Nephron progenitor cell (in vitro differentiated cells): Measurements from ENCODE around the gene TTC34.

ENCODE experiments used
- DNase-seq: peaks from one replicate; pipeline ENCODE4 v3.0.0; 2021
- H3K27ac Mint-ChIP-seq: 2 replicates; pipeline ENCODE4 v1.8.0; 2021; ENCODE audit warnings: mild to moderate bottlenecking, moderate library complexity, mixed read lengths
- H3K27me3 Mint-ChIP-seq: 2 replicates; pipeline ENCODE4 v1.8.0; 2021; ENCODE audit warnings: mild to moderate bottlenecking, low read depth, mixed read lengths; ENCODE audit not compliant: poor library complexity
- H3K36me3 Mint-ChIP-seq: 2 replicates; pipeline ENCODE4 v1.8.0; 2021; ENCODE audit warnings: low read depth, mixed read lengths
- H3K4me1 Mint-ChIP-seq: 2 replicates; pipeline ENCODE4 v1.8.0; 2021; ENCODE audit warnings: mixed read lengths
- H3K4me3 Mint-ChIP-seq: 2 replicates; pipeline ENCODE4 v1.8.0; 2021; ENCODE audit warnings: mild to moderate bottlenecking, moderate library complexity, mixed read lengths
- H3K9me3 Mint-ChIP-seq: 2 replicates; pipeline ENCODE4 v1.8.0; 2021; ENCODE audit warnings: mild to moderate bottlenecking, moderate library complexity, mixed read lengths
- TF ChIP-seq, protein P1 (sequence below): fragments of 200-600 bp; sonication (generic); IDR thresholded peaks from 2 replicates; pipeline ENCODE4 v1.5.0; 2021; ENCODE audit warnings: antibody characterized with exemption

TTC34 gene

DNA sequence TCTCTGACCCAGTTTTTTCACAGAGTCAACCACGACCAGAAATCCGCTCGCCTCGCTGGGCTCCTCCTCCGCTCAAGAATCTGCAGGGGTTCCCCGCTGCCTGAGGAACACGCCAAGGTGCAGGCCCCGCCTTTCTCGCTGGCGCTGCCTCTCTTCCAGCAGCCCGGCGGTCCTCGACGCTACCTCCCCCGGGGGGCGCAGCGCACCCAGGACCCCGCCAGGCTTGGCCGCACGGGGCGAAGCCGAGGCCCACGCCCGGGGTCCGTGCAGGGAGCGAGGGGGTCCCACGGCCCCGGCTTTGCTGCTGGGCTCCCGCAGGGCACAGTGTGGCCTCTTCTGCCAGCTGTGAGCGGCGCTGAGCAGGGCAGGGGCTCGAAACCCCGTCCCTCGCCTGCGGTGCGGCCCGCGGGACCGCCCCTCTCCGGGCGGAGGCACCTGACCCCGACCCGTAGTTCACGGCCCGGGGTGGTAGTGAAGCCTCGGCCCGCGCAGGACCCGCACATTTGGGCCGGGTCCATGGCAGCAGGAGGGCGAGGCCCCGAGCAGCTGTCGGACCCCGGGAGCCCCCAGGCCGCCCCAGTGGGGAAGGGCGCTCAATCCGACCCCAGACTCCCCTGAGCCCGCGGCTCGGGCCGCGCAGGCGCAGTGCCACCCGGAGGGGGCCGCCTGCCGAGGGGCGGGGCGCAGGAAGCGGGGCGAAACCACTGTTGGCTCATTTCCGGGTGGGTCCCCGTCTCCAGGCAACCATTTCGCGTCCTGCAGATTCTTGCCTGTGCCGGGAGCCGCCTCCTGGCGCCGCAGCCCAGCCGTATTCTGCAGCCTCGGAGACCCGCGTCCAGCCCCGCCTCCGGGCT lies 158.7 kb downstream of the TTC34 start:
- Mint-ChIP-seq H3K27ac (no peak overlapping the region), H3K27me3 (peaks cover 16% of the 10 kb centered on the region)

DNA sequence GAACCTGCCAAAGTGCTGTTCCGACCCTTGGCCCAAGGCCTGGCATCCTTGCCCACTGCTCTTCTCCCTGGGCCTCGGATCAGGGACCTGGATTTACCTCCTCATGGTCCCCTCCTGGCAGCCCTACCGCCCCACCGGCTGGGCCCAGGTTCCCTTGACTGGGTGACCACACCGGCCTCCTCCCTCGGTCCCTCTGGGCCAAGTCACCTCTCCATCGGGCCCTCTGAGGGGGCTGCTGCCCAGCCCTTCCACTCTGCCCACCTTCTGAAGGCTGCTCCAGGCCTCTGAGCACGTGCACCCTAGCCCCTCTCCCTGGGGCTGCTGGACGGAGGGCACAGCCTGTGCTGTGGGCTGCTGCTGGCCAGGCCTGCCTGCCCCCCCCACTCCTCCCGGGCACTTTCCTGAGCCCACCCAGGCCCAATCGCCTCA lies 159.3 kb downstream of the TTC34 start:
- no peak for DNase-seq
- H3K4me1 Mint-ChIP-seq, result peaks cover 5% of the 10 kb centered on the region
- peak overlapping the region; percentile 89 for H3K4me3 Mint-ChIP-seq
- TF ChIP-seq, protein P1, sequence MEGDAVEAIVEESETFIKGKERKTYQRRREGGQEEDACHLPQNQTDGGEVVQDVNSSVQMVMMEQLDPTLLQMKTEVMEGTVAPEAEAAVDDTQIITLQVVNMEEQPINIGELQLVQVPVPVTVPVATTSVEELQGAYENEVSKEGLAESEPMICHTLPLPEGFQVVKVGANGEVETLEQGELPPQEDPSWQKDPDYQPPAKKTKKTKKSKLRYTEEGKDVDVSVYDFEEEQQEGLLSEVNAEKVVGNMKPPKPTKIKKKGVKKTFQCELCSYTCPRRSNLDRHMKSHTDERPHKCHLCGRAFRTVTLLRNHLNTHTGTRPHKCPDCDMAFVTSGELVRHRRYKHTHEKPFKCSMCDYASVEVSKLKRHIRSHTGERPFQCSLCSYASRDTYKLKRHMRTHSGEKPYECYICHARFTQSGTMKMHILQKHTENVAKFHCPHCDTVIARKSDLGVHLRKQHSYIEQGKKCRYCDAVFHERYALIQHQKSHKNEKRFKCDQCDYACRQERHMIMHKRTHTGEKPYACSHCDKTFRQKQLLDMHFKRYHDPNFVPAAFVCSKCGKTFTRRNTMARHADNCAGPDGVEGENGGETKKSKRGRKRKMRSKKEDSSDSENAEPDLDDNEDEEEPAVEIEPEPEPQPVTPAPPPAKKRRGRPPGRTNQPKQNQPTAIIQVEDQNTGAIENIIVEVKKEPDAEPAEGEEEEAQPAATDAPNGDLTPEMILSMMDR, result no peak
- H3K27me3 Mint-ChIP-seq, result peaks cover 17% of the 10 kb centered on the region
- H3K9me3 Mint-ChIP-seq, result peaks cover 17% of the 10 kb centered on the region
- H3K36me3 Mint-ChIP-seq, result no peaks in the 10 kb centered on the region
- no peak overlapping the region for H3K27ac Mint-ChIP-seq

More for the DNA sequence above, 158.7 kb downstream of the TTC34 start:
- H3K4me3 Mint-ChIP-seq, result peak overlapping the region; percentile 89
- H3K9me3 Mint-ChIP-seq, result peaks cover 22% of the 10 kb centered on the region
- TF ChIP-seq, protein P1, result no peak
- peaks cover 5% of the 10 kb centered on the region for H3K4me1 Mint-ChIP-seq
- H3K36me3 Mint-ChIP-seq, result peaks cover 2% of the 10 kb centered on the region
- DNase-seq, result peak; percentile 96

DNA sequence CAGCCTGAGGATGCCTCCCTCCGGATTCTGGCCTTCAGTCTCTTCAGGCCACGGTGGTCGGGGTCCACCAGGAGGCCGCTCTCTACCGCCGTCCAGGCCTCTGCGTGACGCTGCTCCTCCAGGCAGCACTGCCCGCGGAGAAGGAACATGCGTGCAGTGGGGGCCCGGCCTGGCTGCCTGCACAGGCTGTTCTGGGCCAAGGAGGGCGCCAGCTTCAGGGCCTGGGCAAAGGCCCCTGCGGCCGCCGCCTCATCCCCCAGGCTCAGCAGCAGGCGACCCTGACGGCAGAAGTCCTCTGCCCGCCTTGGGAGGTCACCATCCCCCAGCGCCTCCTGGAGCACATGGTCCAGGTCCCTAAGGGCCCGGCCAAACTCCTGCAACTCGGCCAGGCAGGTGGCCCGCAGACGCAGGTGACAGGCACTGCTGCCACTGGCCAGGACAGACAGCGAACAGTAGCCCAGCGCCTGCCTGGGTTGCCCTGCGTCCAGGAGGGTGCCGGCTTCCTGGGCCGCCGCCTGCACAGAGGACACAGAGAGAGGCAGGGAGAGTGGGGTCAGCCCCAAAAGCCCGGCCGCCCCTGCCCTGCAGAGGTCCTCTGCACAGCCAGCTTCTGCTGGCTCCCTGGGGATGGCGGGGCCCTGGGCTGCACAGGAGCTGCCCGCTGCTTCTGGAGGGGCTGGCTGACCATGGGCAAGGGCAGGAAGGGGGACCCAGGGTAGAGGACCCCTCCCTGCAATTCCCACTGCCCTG lies 159.9 kb downstream of the TTC34 start:
- Mint-ChIP-seq H3K36me3 (no peaks in the 10 kb centered on the region), H3K4me3 (peak overlapping the region; percentile 89), H3K27me3 (peaks cover 18% of the 10 kb centered on the region), H3K27ac (no peak overlapping the region), H3K9me3 (peaks cover 17% of the 10 kb centered on the region), H3K4me1 (peaks cover 5% of the 10 kb centered on the region)
- TF ChIP-seq, protein P1, result no peak
- DNase-seq, result no peak

DNA sequence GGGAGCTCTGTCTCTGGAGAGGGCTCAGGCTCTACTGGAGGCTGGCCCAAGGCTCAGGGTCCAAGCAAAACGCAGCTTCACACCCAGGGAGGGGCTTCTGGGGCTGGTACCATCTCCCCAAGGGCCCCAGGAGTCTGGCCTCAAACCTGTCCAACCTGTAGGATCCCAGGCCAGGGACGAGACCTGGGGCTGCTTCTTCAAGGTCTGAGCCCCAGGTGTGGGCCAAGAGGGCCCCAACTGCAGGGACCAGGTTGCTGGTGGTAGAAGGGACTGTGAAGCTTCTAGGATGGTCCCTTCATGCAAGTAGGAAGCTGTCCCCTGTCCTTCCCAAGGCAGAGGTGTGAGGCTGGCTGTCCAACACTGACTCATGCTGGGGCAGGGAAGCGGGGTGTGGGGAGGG lies 160.9 kb downstream of the TTC34 start:
- peaks cover 22% of the 10 kb centered on the region for H3K27me3 Mint-ChIP-seq
- no peak overlapping the region for H3K27ac Mint-ChIP-seq
- H3K4me3 Mint-ChIP-seq, result no peak overlapping the region

DNA sequence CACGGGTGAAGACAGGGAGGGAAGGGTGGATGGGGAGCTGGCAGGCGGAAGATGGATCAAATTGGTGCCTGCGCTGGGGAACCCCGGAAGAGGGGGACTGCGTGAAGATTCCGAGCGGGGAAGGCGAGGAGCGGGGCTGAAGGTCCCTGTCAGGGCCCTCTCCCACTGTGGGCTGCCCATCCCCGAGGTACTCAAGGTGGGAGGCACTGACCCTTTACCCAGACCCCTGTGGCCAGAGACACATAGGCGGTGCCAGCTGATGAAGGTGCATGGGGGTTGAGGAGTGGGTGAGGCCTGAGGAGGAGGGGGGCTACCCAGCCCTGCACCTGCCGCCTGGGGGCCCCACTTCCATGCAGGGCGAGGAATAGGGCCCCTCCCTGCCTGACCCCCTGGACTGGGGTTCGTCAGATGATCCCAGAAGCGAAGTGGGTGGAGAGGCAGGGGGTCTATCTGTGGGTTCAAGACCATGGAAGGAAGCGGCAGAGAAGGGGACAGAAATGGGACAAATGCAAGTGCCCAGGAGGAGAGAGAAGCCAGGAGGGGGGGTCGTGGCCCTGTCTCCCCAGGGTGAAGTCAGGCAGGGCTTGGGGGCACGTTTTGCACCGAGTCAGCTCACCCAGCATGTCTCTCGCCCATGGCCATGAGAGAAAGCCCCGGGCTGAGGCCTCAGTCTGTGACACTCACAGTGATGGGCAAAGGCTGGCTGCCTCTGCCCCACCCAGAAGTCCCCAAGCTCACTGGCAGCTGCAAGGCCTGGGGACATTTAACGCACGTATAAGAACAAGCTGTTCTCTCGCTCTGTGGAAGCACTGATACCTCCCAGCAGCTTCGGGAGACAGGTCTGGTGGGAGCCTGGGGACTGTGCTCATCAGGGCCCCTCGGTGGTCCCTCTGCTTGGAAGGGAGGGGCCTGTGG lies 161.6 kb downstream of the TTC34 start:
- Mint-ChIP-seq H3K4me1 (peaks cover 5% of the 10 kb centered on the region), H3K27ac (no peak overlapping the region), H3K36me3 (no peaks in the 10 kb centered on the region), H3K27me3 (peaks cover 18% of the 10 kb centered on the region), H3K4me3 (no peak overlapping the region), H3K9me3 (peaks cover 15% of the 10 kb centered on the region)
- TF ChIP-seq, protein P1, result no peak
- DNase-seq, result no peak

More for the DNA sequence above, 160.9 kb downstream of the TTC34 start:
- TF ChIP-seq, protein P1, result no peak
- no peak for DNase-seq
- H3K4me1 Mint-ChIP-seq, result peaks cover 5% of the 10 kb centered on the region
- H3K36me3 Mint-ChIP-seq, result no peaks in the 10 kb centered on the region
- H3K9me3 Mint-ChIP-seq, result peaks cover 16% of the 10 kb centered on the region
